Fibroblast of lung (primary cell): Measurements from ENCODE around the gene KLF18. TPM values are rescaled to one million over a fixed set of nuclear protein-coding genes. Genes with fewer than 3 reads are reported as not detected.

Experiments used
- DNase-seq, 2 donors: peaks; one replicate each; pipeline versions ENCODE4 v3.0.0 to v3.0.0-alpha.2; 2010; ENCODE audit warnings: low read depth in 2 of 2
- H2AFZ ChIP-seq: 2 replicates; pipeline ENCODE4 v1.5.1; 2012; ENCODE audit warnings: low read length, control low read depth, inconsistent platforms
- H3K27ac ChIP-seq: 2 replicates; pipeline ENCODE4 v1.5.1; 2011; ENCODE audit warnings: low read length, control low read depth; ENCODE audit not compliant: insufficient read depth
- H3K27me3 ChIP-seq: 2 replicates; pipeline ENCODE4 v1.5.1; 2011; ENCODE audit warnings: mild to moderate bottlenecking, low read length; ENCODE audit not compliant: control insufficient read depth, insufficient read depth
- H3K36me3 ChIP-seq: 2 replicates; pipeline ENCODE4 v1.5.1; 2011; ENCODE audit warnings: low read length; ENCODE audit not compliant: control insufficient read depth, insufficient read depth
- H3K4me1 ChIP-seq: 2 replicates; pipeline ENCODE4 v1.5.1; 2011; ENCODE audit warnings: low read length; ENCODE audit not compliant: control insufficient read depth, insufficient read depth; ENCODE audit errors: extremely low read depth
- H3K4me2 ChIP-seq: 2 replicates; pipeline ENCODE4 v1.5.1; 2011; ENCODE audit warnings: low read length, control low read depth; ENCODE audit not compliant: insufficient read depth; ENCODE audit errors: extremely low read depth
- H3K4me3 ChIP-seq, 4 experiments: fragments of 200-600 bp in 1 of 4; sonication (generic) in 1 of 4; replicated peaks in 1 of 4; 2 replicates each; pipeline ENCODE4 v1.5.1; 2011 to 2016; ENCODE audit warnings: low read length in 4 of 4, low read depth in 3 of 4, mild to moderate bottlenecking in 3 of 4, control low read depth in 2 of 4, inconsistent platforms in 1 of 4, mixed read lengths in 1 of 4; ENCODE audit not compliant: insufficient read depth in 1 of 4; ENCODE audit errors: control extremely low read depth in 1 of 4
- H3K79me2 ChIP-seq: 2 replicates; pipeline ENCODE4 v1.5.1; 2012; ENCODE audit warnings: mild to moderate bottlenecking, low read length, inconsistent platforms; ENCODE audit not compliant: control insufficient read depth, insufficient read depth
- H3K9ac ChIP-seq: 2 replicates; pipeline ENCODE4 v1.5.1; 2011; ENCODE audit warnings: mild to moderate bottlenecking, low read length, control low read depth; ENCODE audit not compliant: insufficient read depth
- H3K9me3 ChIP-seq: 2 replicates; pipeline ENCODE4 v1.5.1; 2012; ENCODE audit warnings: low read depth, low read length; ENCODE audit not compliant: control insufficient read depth, insufficient read depth
- H4K20me1 ChIP-seq: 2 replicates; pipeline ENCODE4 v1.5.1; 2011; ENCODE audit warnings: low read length; ENCODE audit not compliant: control insufficient read depth, insufficient read depth; ENCODE audit errors: extremely low read depth
- CTCF ChIP-seq, 2 donors: IDR thresholded peaks in 1 of 2; conservative IDR thresholded peaks in 1 of 2; 1 replicate in 1 of 2; 2 replicates in 1 of 2; pipeline ENCODE4 v1.5.1; 2011 to 2012; ENCODE audit warnings: low read length in 2 of 2, control low read depth in 1 of 2, inconsistent platforms in 1 of 2, low read depth in 1 of 2, mild to moderate bottlenecking in 1 of 2
- EZH2 ChIP-seq: IDR thresholded peaks from 2 replicates; pipeline ENCODE4 v1.5.1; 2012; ENCODE audit warnings: low read length, control low read depth, mild to moderate bottlenecking; ENCODE audit errors: missing control alignments
- polyA plus RNA-seq, 2 donors: library from polyadenylated mRNA; depleted of rRNA in 1 of 2; stranded (reverse) in 1 of 2; unstranded in 1 of 2; fragments of >200 nt; gene quantifications; 2 replicates each; pipeline ENCODE4 v1.2.1, GENCODE V29; 2011 to 2012; ENCODE audit warnings: missing spikeins in 1 of 2
- total RNA-seq: library from RNA; depleted of rRNA; stranded (reverse); fragments of >200 nt; gene quantifications from 2 replicates; pipeline ENCODE4 v1.2.1, GENCODE V29; 2014

KLF18 gene
- total and polyA plus RNA-seq, 2 donors (not counting 1 experiment from before 2014, with no cell fraction given) = not detected

GRCh38 chr1:44101328-44101727 lies 40.1 kb downstream of the KLF18 start:
- peak in 1 of 2 donors; percentile 47 for DNase-seq
- Histone ChIP-seq H3K27ac (no peak overlapping the region), H4K20me1 (no peaks in the 10 kb centered on the region), H3K9me3 (no peaks in the 10 kb centered on the region), H3K4me2 (no peak overlapping the region), H3K9ac (no peak overlapping the region), H2AFZ (no peak overlapping the region), H3K4me3 (no peak overlapping the region), H3K36me3 (no peaks in the 10 kb centered on the region), H3K4me1 (no peaks in the 10 kb centered on the region), H3K27me3 (no peaks in the 10 kb centered on the region), H3K79me2 (no peaks in the 10 kb centered on the region)
- TF ChIP-seq CTCF (conservative IDR thresholded peaks at IDR 0.05 in 1 of 2, IDR thresholded peaks at IDR 0.05 in 1 of 2; ENCODE audit: low read depth in 1 of 2, low read length in 2 of 2) (no peak), EZH2 (no peak)

- TF ChIP-seq EZH2 = no peak
- TF ChIP-seq CTCF (conservative IDR thresholded peaks at IDR 0.05 in 1 of 2, IDR thresholded peaks at IDR 0.05 in 1 of 2; ENCODE audit: low read depth in 1 of 2, low read length in 2 of 2) = no peak
- Histone ChIP-seq H2AFZ (no peak overlapping the region), H3K27me3 (no peaks in the 10 kb centered on the region), H3K9ac (no peak overlapping the region), H3K4me3 (no peak overlapping the region), H3K27ac (no peak overlapping the region), H3K79me2 (no peaks in the 10 kb centered on the region), H3K36me3 (no peaks in the 10 kb centered on the region), H3K4me1 (no peaks in the 10 kb centered on the region), H4K20me1 (no peaks in the 10 kb centered on the region), H3K4me2 (no peak overlapping the region), H3K9me3 (no peaks in the 10 kb centered on the region)
- DNase-seq = no peak
Observed at GRCh38 chr1:44100183-44100868, 41.1 kb downstream of the KLF18 start.

GRCh38 chr1:44094047-44094446 lies 47.4 kb downstream of the KLF18 start:
- H3K36me3 ChIP-seq = no peaks in the 10 kb centered on the region
- H4K20me1 ChIP-seq = no peaks in the 10 kb centered on the region
- no peaks in the 10 kb centered on the region for H3K9me3 ChIP-seq
- H2AFZ ChIP-seq = no peak overlapping the region
- TF ChIP-seq EZH2 = no peak
- TF ChIP-seq CTCF (conservative IDR thresholded peaks at IDR 0.05 in 1 of 2, IDR thresholded peaks at IDR 0.05 in 1 of 2; ENCODE audit: low read depth in 1 of 2, low read length in 2 of 2) = no peak
- H3K79me2 ChIP-seq = no peaks in the 10 kb centered on the region
- no peak for DNase-seq
- no peaks in the 10 kb centered on the region for H3K27me3 ChIP-seq
- H3K4me1 ChIP-seq = no peaks in the 10 kb centered on the region
- H3K4me2 ChIP-seq = no peak overlapping the region
- no peak overlapping the region for H3K9ac ChIP-seq
- no peak overlapping the region for H3K4me3 ChIP-seq
- no peak overlapping the region for H3K27ac ChIP-seq
